ENCODE results near the gene SWAP70. TPM values are rescaled to one million over a fixed set of nuclear protein-coding genes. Genes with fewer than 3 reads are reported as not detected.

SWAP70 gene
- total RNA-seq, 2 donors from 2014 or later = 18.7 to 33.4 TPM

GRCh38 chr11:9735919-9736318 lies 72.0 kb downstream of the SWAP70 start:
- peaks cover 70% of the 10 kb centered on the region for H3K36me3 ChIP-seq
- H3K27ac ChIP-seq = no peak overlapping the region
- no peak for TF ChIP-seq CTCF (IDR thresholded peaks at IDR 0.05)
- H3K4me1 ChIP-seq = peaks cover 0 to 9% of the 10 kb centered on the region in 2 donors
- no peaks in the 10 kb centered on the region for H3K27me3 ChIP-seq
- no peak for DNase-seq (ENCODE audit: low spot score)
- peaks cover 0 to 14% of the 10 kb centered on the region in 2 donors for H3K9me3 ChIP-seq
- no peak overlapping the region for H3K4me3 ChIP-seq

GRCh38 chr11:9736365-9736764 lies 72.5 kb downstream of the SWAP70 start:
- H3K27ac ChIP-seq = no peak overlapping the region
- H3K4me3 ChIP-seq = no peak overlapping the region
- H3K9me3 ChIP-seq = peaks cover 0 to 14% of the 10 kb centered on the region in 2 donors
- DNase-seq (ENCODE audit: low spot score) = no peak
- H3K36me3 ChIP-seq = peaks cover 75% of the 10 kb centered on the region
- H3K4me1 ChIP-seq = peaks cover 0 to 9% of the 10 kb centered on the region in 2 donors
- H3K27me3 ChIP-seq = no peaks in the 10 kb centered on the region
- no peak for TF ChIP-seq CTCF (IDR thresholded peaks at IDR 0.05)

- Histone ChIP-seq H3K27ac (no peak overlapping the region), H3K4me1 (peaks cover 0 to 9% of the 10 kb centered on the region in 2 donors), H3K36me3 (peaks cover 77% of the 10 kb centered on the region), H3K9me3 (peaks cover 0 to 14% of the 10 kb centered on the region in 2 donors), H3K27me3 (no peaks in the 10 kb centered on the region), H3K4me3 (no peak overlapping the region)
- no peak for TF ChIP-seq CTCF (IDR thresholded peaks at IDR 0.05)
- DNase-seq (ENCODE audit: low spot score) = no peak
Measured at GRCh38 chr11:9738116-9738515, 74.2 kb downstream of the SWAP70 start.

GRCh38 chr11:9738707-9739106 lies 74.8 kb downstream of the SWAP70 start:
- no peak for TF ChIP-seq CTCF (IDR thresholded peaks at IDR 0.05)
- Histone ChIP-seq H3K4me1 (peaks cover 0 to 9% of the 10 kb centered on the region in 2 donors), H3K4me3 (no peak overlapping the region), H3K27me3 (no peaks in the 10 kb centered on the region), H3K36me3 (peaks cover 71% of the 10 kb centered on the region), H3K27ac (no peak overlapping the region), H3K9me3 (peaks cover 0 to 14% of the 10 kb centered on the region in 2 donors)
- no peak for DNase-seq (ENCODE audit: low spot score)

- no peak for TF ChIP-seq CTCF (IDR thresholded peaks at IDR 0.05)
- H3K27ac ChIP-seq = no peak overlapping the region
Measured at GRCh38 chr11:9739123-9739900, 75.4 kb downstream of the SWAP70 start.

More at GRCh38 chr11:9739123-9739900, 75.4 kb downstream of the SWAP70 start:
- H3K9me3 ChIP-seq = peaks cover 0 to 14% of the 10 kb centered on the region in 2 donors
- DNase-seq (ENCODE audit: low spot score) = no peak
- peaks cover 65% of the 10 kb centered on the region for H3K36me3 ChIP-seq
- H3K4me1 ChIP-seq = peaks cover 0 to 9% of the 10 kb centered on the region in 2 donors
- H3K27me3 ChIP-seq = no peaks in the 10 kb centered on the region
- no peak overlapping the region for H3K4me3 ChIP-seq
